Measurements from ENCODE around the gene CNNM3.

CNNM3 gene

DNA sequence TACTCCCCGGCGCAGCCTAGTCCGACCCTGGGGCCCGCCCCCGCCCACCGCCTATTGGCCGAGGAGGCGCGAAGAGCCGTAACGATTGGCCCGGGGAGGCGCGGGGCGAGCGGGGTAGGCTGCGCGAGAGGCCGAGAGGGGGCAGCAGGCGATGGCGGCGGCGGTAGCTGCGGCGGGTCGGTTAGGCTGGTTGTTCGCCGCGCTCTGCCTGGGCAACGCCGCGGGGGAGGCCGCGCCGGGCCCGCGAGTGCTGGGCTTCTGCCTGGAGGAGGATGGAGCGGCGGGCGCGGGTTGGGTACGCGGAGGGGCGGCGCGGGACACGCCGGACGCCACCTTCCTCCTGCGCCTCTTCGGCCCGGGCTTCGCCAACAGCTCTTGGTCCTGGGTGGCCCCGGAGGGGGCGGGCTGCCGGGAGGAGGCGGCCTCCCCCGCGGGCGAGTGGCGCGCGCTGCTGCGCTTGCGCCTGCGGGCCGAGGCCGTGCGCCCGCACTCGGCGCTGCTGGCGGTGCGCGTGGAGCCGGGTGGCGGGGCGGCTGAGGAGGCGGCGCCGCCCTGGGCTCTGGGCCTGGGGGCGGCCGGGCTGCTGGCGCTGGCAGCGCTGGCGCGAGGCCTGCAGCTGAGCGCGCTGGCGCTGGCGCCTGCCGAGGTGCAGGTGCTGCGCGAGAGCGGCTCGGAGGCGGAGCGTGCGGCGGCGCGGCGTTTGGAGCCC is at the start of gene CNNM3:
CNNM3 (plus strand) TSS at position 142 of the 709 bp plus-strand sequence; CDS start at position 152, 10 bp downstream.
- peak; percentile 94 to 98 for DNase-seq
- TF ChIP-seq POLR2A (IDR thresholded peaks at IDR 0.05; ENCODE audit: low read length) (peak; percentile 80), GATA1 (IDR thresholded peaks at IDR 0.05; ENCODE audit: low read depth, low read length) (no peak)

DNA sequence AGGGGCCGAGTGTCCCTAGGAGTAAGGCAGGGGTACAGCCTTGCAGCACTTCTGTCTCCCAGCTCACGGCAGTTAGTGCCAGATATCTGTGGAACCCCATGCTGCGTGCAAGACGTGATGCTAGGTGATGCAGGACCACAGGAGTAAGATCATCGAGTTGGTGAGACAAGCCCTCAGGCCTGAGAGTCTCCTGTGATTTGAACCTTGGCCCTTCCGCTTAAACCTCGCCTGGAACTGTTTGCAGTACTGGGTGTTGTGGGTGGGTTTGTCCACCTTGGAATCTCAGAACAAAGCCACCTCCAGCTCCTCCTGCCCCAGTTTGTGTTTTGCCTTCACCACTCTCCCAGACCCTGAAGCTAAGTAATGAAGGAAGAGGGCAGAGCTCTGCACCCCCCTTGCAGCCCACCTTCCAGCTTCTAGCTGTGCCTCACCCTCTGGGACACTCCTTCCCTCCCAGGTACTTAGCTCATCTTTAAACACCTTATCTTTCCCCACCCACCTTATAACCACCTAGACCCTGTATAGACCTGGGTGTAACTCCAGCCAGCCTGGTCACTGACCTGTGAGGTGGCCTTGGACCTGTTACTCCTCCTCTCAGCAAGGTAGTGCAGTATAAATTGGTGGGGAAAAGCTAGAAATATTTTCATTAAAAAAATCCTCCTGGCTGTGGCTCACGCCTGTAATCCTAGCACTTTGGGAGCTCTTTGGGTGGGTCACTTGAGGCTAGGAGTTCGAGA is 48.8 kb upstream of the CNNM3 start:
- DNase-seq = no peak
- TF ChIP-seq GATA1 (IDR thresholded peaks at IDR 0.05; ENCODE audit: low read depth, low read length) (no peak), POLR2A (IDR thresholded peaks at IDR 0.05; ENCODE audit: low read length) (no peak)

- TF ChIP-seq GATA1 (IDR thresholded peaks at IDR 0.05; ENCODE audit: low read depth, low read length) (no peak), POLR2A (IDR thresholded peaks at IDR 0.05; ENCODE audit: low read length) (no peak)
Measured at GRCh38 chr2:96768083-96768561, 47.9 kb upstream of the CNNM3 start.

GRCh38 chr2:96769814-96770213 is 46.3 kb upstream of the CNNM3 start:
- DNase-seq = no peak
- TF ChIP-seq POLR2A (IDR thresholded peaks at IDR 0.05; ENCODE audit: low read length) = no peak
- no peak for TF ChIP-seq GATA1 (IDR thresholded peaks at IDR 0.05; ENCODE audit: low read depth, low read length)

More at GRCh38 chr2:96768083-96768561, 47.9 kb upstream of the CNNM3 start:
- no peak for DNase-seq

- TF ChIP-seq POLR2A (IDR thresholded peaks at IDR 0.05; ENCODE audit: low read length) (no peak), GATA1 (IDR thresholded peaks at IDR 0.05; ENCODE audit: low read depth, low read length) (no peak)
- no peak for DNase-seq
Measured at GRCh38 chr2:96770442-96771202, 45.4 kb upstream of the CNNM3 start.

- no peak for DNase-seq
- no peak for TF ChIP-seq POLR2A (IDR thresholded peaks at IDR 0.05; ENCODE audit: low read length)
- TF ChIP-seq GATA1 (IDR thresholded peaks at IDR 0.05; ENCODE audit: low read depth, low read length) = no peak
Measured at GRCh38 chr2:96771796-96772618, 44.1 kb upstream of the CNNM3 start.

GRCh38 chr2:96772903-96773671 is 43.0 kb upstream of the CNNM3 start:
- DNase-seq = no peak
- no peak for TF ChIP-seq GATA1 (IDR thresholded peaks at IDR 0.05; ENCODE audit: low read depth, low read length)

DNA sequence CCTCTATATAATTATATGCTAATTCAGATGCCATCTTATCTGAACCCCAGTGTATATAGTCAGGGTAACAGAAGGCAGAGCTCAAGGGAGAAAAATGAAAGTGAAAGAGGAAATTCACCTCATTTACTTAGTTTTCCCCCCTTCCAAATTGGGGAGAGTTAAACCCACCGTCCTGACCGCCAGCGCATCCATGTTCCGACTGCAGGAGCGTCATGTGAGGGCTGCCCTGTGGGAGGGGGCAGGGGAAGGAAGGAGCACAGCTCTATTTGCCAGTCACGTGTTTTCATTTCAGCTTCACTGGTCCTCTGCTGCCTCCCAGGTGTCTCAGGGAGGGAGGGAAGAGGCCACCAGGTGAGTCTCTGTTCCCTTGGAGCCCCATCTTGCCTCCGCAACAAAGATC is 42.1 kb upstream of the CNNM3 start:
- TF ChIP-seq POLR2A (IDR thresholded peaks at IDR 0.05; ENCODE audit: low read length) (no peak), GATA1 (IDR thresholded peaks at IDR 0.05; ENCODE audit: low read depth, low read length) (no peak)
- no peak for DNase-seq

- TF ChIP-seq GATA1 (IDR thresholded peaks at IDR 0.05; ENCODE audit: low read depth, low read length) (no peak), POLR2A (IDR thresholded peaks at IDR 0.05; ENCODE audit: low read length) (no peak)
- no peak for DNase-seq
Measured at GRCh38 chr2:96775160-96775559, 40.9 kb upstream of the CNNM3 start.

- no peak for DNase-seq
- TF ChIP-seq POLR2A (IDR thresholded peaks at IDR 0.05; ENCODE audit: low read length) = no peak
- no peak for TF ChIP-seq GATA1 (IDR thresholded peaks at IDR 0.05; ENCODE audit: low read depth, low read length)
Measured at GRCh38 chr2:96783388-96783787, 32.7 kb upstream of the CNNM3 start.

GRCh38 chr2:96787411-96787810 is 28.7 kb upstream of the CNNM3 start:
- no peak for DNase-seq
- TF ChIP-seq POLR2A (IDR thresholded peaks at IDR 0.05; ENCODE audit: low read length) (no peak), GATA1 (IDR thresholded peaks at IDR 0.05; ENCODE audit: low read depth, low read length) (no peak)

GRCh38 chr2:96788442-96789244 is 27.4 kb upstream of the CNNM3 start:
- no peak for TF ChIP-seq POLR2A (IDR thresholded peaks at IDR 0.05; ENCODE audit: low read length)
- no peak for TF ChIP-seq GATA1 (IDR thresholded peaks at IDR 0.05; ENCODE audit: low read depth, low read length)
- DNase-seq = no peak
